Heart left ventricle (tissue), 13 donors: ENCODE measurements around the gene ADCY9.

ENCODE experiments used
- POLR2A ChIP-seq, 2 donors: fragments of 450-650 bp; IDR thresholded peaks; one replicate each; pipeline ENCODE4 v1.6.1; 2017; ENCODE audit warnings: antibody characterized with exemption in 2 of 2, mild to moderate bottlenecking in 2 of 2, moderate library complexity in 2 of 2
- TF ChIP-seq, protein P1 (sequence below), 12 donors: fragments of 200-600 bp; sonication (generic) in 4 of 12; IDR thresholded peaks; one replicate each; pipeline versions ENCODE4 v1.5.0 to v1.8.0; 2018 to 2022; ENCODE audit warnings: antibody characterized with exemption in 12 of 12, mild to moderate bottlenecking in 5 of 12
- donor health status: ischemic (EF 13 %, LVEDD 7.1; RV severe dilation, severe dysfunction).
- donor health status: DM: no; HTN: yes; CAD: no.
- donor health status: DM: no; HTN: no; CAD: no.
- donor health status: ischemic (EF 25% LVEDD 6.9; RV normal size, moderate dysfunction).
- donor health status: ischemic (EF 25% LVEDD 5.7; RV mildly dilated, moderate dysfunction).
- donor health status: ischemic (EF 35%, LVEDD 5.7; RV mildly dilated, moderate dysfunction).
- donor health status: nonischemic (EF 11% LVEDD 7.7; RV severe dilation, severe dysfunction).
- donor health status: DM: yes; HTN: yes; CAD: no.
- donor health status: PGD.
- donor health status: ischemic (EF 29% LVEDD 5.4; RV normal size, mild dysfunction).
- donor health status: nonischemic (EF 23%, LVEDD 6.1; RV moderate dilation, normal function).

DNA sequence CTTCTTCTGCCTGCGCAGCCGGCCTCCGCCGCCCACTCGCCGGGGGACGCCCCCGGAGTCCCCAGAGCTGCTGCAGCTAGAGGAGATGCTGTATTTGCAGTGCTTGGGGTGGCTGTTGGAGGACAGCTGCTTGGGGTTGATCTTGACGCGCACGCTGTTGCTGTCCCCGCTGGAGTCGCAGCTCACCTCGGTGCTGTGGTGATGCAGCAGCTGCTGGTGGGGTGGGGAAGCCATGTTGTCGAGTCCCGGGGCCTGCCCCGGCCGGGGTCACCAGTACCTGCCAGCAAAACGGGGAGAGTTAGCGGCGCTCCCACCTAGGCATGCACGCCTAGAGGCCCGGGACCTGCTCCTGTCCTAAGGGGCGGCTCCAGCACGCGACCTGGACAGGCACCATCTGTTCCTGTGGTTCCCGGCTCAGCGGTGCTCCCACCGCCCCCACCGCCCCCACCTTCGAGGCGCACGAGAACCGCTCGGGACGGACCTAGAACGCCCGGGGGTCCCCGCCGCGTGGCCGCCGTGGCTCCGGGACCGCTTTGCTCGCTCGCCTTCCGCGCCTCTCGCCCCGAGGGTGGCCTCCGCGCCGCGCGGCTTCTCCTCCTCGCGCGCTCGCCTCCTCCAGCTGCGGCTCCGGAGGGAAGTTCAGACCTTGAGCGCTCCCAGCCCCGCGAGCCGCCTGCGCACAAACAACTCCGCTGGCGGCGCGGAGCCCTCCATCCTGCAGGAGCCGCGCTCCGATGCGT, 863 bp downstream of the ADCY9 start:
- TF ChIP-seq, protein P1, sequence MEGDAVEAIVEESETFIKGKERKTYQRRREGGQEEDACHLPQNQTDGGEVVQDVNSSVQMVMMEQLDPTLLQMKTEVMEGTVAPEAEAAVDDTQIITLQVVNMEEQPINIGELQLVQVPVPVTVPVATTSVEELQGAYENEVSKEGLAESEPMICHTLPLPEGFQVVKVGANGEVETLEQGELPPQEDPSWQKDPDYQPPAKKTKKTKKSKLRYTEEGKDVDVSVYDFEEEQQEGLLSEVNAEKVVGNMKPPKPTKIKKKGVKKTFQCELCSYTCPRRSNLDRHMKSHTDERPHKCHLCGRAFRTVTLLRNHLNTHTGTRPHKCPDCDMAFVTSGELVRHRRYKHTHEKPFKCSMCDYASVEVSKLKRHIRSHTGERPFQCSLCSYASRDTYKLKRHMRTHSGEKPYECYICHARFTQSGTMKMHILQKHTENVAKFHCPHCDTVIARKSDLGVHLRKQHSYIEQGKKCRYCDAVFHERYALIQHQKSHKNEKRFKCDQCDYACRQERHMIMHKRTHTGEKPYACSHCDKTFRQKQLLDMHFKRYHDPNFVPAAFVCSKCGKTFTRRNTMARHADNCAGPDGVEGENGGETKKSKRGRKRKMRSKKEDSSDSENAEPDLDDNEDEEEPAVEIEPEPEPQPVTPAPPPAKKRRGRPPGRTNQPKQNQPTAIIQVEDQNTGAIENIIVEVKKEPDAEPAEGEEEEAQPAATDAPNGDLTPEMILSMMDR (IDR thresholded peaks at IDR 0.05) = no peak
- no peak for TF ChIP-seq POLR2A (IDR thresholded peaks at IDR 0.05)
